ENCODE data around the gene OOSP3.

Gene OOSP3

GRCh38 chr11:59878575-59878974 is at the start of gene OOSP3:
Gene OOSP3 (plus strand): TSS chr11:59878782. CDS start chr11:59878809, 27 bp downstream.
- TF ChIP-seq, protein P1, sequence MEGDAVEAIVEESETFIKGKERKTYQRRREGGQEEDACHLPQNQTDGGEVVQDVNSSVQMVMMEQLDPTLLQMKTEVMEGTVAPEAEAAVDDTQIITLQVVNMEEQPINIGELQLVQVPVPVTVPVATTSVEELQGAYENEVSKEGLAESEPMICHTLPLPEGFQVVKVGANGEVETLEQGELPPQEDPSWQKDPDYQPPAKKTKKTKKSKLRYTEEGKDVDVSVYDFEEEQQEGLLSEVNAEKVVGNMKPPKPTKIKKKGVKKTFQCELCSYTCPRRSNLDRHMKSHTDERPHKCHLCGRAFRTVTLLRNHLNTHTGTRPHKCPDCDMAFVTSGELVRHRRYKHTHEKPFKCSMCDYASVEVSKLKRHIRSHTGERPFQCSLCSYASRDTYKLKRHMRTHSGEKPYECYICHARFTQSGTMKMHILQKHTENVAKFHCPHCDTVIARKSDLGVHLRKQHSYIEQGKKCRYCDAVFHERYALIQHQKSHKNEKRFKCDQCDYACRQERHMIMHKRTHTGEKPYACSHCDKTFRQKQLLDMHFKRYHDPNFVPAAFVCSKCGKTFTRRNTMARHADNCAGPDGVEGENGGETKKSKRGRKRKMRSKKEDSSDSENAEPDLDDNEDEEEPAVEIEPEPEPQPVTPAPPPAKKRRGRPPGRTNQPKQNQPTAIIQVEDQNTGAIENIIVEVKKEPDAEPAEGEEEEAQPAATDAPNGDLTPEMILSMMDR (IDR thresholded peaks at IDR 0.05; ENCODE audit: extremely low read depth, missing control alignments): no peak

DNA sequence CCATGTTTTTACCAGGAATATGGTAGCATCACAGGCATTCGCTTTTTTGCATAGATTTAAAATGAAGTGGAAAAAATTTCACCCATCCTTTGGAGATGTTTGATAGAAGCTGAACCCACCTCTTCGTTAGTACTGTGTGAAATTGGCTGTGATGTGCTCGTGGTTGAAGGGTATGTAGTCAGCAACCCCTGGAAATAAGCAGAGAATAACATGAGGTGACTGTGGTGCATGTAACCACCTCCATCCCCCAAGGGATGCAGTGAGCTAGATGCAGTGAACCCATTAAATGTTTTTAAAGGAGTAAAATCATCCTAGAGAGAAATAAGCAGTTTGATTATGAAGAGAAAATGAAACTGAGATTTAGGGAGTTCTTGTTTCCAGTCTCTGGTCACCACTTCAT is 49.2 kb upstream of the OOSP3 start:
- TF ChIP-seq, protein P1 (IDR thresholded peaks at IDR 0.05; ENCODE audit: extremely low read depth, missing control alignments): no peak
- no peak for DNase-seq (ENCODE audit: low spot score)

More at GRCh38 chr11:59878575-59878974, at the start of gene OOSP3:
- no peak for DNase-seq (ENCODE audit: low spot score)

- TF ChIP-seq, protein P1 (IDR thresholded peaks at IDR 0.05; ENCODE audit: extremely low read depth, missing control alignments): no peak
- DNase-seq (ENCODE audit: low spot score): no peak
Observed at GRCh38 chr11:59833602-59834001, 45.0 kb upstream of the OOSP3 start.

GRCh38 chr11:59839615-59840014 is 39.0 kb upstream of the OOSP3 start:
- no peak for DNase-seq (ENCODE audit: low spot score)
- TF ChIP-seq, protein P1 (IDR thresholded peaks at IDR 0.05; ENCODE audit: extremely low read depth, missing control alignments): no peak

GRCh38 chr11:59841514-59841913 is 37.1 kb upstream of the OOSP3 start:
- no peak for DNase-seq (ENCODE audit: low spot score)

GRCh38 chr11:59842316-59842715 is 36.3 kb upstream of the OOSP3 start:
- TF ChIP-seq, protein P1 (IDR thresholded peaks at IDR 0.05; ENCODE audit: extremely low read depth, missing control alignments): no peak
- no peak for DNase-seq (ENCODE audit: low spot score)

More at GRCh38 chr11:59841514-59841913, 37.1 kb upstream of the OOSP3 start:
- TF ChIP-seq, protein P1 (IDR thresholded peaks at IDR 0.05; ENCODE audit: extremely low read depth, missing control alignments): no peak

- TF ChIP-seq, protein P1 (IDR thresholded peaks at IDR 0.05; ENCODE audit: extremely low read depth, missing control alignments): no peak
Observed at GRCh38 chr11:59845399-59845798, 33.2 kb upstream of the OOSP3 start, which contains the start of gene CBLIF. Gene CBLIF (minus strand): TSS chr11:59845499. CDS start chr11:59845453, 46 bp downstream.

More at GRCh38 chr11:59845399-59845798, 33.2 kb upstream of the OOSP3 start, which contains the start of gene CBLIF:
- no peak for DNase-seq (ENCODE audit: low spot score)
